HK-2 (cell line): ENCODE measurements around the gene CYP27C1.

Experiments used
- DNase-seq: peaks from one replicate; pipeline ENCODE4 v3.0.0-alpha.2; 2018; ENCODE audit not compliant: unreplicated experiment

CYP27C1 gene

DNA sequence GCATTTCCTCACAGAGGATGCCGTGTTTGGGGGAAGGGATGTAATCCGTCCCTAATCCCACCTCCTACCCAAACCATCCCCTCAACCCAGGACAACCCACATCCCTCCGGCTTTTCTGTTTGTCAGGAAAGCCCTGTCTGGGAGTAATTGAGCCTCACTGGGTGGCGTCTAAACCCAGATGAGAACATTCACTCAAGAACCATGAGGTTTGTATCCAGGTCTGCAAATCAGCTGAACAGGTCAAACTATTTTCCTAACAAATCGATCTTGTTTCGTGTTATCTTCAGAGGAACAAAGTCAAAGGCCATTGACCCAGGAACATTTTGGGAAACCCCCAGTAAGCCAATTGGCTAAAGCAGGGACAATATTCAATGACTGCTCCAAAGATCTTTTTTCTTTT, 25.7 kb downstream of the CYP27C1 start:
- DNase-seq = no peak

DNA sequence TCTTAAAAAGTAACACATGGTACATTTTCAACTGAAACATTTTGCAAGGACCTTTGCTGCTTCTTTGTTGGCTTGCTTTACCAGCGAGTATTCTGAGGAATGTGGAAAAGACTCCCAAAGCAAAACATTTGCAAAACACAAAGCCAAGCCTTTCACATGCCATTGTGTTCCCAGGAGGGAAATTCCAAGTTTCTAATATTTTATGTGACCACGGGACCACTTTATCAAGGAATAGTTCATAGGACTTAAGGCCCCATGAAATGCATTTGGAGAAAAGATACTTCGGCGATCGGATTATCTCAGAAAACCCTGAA, 26.2 kb downstream of the CYP27C1 start:
- no peak for DNase-seq

DNA sequence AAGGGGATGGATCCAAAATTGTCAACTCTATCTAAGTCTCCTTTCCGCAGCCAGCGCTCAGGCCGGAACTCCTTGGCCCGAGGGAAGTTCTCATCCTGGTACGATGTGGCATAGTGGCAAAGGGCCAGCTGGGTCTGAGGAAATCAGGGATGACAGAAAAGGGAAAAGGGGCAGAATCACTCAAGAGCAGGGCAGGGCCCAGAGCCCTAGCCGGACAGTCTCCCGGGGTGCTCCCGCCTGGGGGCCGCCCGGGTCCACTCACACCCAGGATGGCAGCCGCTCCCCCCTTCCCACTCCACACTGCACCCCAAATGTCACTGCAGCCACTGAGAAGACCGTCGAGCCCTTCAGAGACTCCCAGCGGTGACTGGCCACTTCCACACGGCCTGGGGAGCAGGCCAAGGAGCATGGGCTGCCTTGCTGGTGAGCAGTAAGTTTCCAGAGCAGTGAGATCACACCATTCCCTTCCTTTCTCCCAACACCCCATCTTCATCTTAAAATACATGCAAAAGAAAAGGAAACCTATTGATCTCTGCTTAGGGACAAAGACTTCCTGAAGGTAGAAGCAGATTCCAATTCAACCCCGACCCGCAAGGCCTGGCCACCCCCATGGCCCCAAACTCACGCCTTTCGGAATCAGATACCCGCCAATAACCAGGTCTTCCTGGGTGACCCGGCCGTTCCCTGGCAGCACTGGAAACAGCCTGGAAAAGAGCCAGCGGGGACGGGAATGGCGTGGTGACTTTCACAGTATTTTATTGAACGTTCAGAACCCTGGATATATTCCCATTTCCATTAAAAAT, 26.7 kb downstream of the CYP27C1 start:
- DNase-seq = no peak

DNA sequence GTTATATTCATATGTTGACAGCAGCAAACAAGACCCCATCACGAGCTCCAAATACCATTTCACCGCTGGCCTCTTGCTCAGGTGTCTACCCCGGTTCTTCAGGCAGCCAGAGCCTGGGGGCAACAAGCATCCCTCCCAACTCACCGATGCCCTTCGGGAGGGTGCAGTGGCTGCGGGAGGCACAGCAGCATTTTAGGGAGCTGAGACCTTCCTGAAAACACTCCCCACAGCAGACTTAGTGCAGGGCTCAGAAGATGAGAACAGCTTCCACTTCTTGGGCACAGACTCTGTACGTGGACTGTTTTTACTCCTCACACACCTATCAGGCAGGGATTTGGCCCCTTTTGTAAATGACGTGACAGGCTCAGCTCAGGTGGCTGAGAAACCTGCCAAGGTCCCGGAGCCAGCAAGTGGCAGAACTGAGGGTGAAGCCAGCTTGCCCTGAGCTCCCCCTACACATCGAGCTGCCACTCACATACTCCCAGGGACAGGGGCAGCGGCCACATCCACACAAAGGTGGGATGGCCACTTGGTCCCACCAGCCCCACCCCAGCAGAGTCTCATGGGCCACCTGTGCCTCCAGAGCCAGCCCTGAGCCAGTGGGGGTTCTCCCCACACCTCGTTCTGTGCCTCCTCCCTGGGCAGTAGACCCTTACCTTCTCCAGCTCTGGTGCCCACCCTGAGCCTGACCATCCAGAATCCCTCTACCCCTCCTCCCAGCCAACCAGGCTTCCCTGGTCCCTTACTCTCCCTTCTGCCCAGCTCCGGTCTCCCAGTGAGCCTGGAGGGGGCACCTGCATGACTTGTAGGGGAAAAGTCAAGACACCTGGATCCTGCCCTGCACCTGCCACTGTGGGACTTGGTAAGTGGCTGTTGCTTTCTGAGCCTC, 28.5 kb downstream of the CYP27C1 start:
- no peak for DNase-seq

DNA sequence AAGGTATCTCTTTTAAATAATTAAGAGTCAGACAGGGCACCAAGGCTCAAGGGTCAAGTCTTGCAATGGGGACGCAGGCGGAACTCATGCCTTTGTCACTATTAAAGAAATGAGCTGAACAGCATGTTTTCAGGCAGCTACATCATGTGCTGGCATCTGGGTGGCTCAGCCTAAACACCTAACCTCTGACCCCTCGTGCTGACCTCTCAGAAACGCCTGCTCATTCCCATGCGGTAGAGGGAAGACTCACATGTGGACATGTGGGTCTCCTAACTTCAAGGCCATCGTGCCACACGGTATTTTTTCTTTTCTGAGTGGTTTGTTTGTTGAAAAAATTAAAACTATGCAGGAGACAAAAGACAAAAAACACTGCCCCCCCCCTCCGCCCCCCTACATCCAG, 31.3 kb downstream of the CYP27C1 start:
- no peak for DNase-seq

DNA sequence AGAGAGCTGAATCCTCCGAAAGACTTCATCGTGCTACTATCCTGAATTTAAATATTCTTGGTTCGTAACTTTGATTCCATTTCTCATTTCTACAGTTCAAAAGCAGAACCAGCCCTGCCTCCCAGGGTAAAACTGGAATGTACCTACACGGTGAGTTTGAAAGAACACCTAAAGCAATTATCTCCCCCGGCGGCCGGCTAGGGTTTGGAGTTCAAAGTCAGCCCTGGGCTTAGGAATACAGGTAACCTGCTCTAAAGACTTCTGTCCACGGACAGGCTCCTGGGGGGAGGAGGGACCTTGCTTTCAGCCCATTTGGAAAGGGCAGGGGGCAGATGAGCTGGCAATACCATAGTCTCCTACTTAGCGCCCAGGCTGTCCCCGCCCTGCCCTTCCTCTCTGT, 32.3 kb downstream of the CYP27C1 start:
- DNase-seq = no peak

DNA sequence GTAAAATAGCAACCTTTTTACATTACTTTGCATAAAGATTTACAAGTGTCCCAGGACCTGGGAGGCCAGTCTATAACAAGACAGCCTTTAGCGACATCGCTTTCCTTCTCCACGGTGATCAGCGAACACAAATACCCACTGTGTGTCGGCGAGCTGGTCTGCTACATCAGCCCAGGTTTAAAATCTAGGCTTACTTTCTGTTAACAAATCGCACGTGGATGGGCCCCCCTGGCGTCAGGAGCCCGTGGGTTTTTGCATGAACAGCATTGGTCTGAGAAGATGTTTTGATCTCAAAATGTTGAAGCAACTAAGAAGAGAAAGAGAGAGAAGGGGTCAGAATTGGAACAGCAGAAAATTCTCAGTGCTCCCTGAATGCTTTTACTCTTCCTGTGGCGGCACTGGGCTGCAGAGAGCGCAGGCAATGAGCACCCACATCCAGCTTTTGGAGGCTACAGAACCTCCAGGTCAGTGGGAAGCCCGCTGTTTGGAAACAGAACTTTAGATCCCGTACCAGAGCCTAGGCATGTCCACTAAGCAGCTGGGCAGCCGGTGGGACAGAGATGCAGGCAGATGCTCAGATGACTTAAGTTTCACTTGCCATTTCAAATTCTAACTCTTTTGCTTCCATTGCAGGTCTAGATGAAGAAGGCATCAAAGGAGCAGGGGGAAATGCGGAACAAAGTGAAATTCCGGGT, 32.9 kb downstream of the CYP27C1 start:
- no peak for DNase-seq

DNA sequence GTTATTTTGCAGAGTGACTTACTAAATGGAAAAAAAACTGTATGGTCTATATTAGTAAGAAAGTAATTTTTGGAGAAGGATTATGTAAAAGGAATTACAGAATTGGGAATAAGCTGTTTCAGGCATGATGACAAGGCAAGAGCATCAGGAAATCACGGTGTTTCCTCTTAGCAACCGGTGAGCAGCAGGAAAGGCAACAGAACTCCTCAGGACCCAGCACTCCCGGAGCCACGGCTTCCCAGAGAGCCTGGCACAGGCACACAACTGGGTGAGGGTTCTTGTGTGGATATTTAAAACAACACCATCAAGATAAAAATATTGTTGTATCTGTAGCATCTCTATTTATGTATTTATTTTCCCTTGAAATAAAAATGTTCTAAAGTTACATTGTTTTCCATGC, 34.4 kb downstream of the CYP27C1 start:
- no peak for DNase-seq

DNA sequence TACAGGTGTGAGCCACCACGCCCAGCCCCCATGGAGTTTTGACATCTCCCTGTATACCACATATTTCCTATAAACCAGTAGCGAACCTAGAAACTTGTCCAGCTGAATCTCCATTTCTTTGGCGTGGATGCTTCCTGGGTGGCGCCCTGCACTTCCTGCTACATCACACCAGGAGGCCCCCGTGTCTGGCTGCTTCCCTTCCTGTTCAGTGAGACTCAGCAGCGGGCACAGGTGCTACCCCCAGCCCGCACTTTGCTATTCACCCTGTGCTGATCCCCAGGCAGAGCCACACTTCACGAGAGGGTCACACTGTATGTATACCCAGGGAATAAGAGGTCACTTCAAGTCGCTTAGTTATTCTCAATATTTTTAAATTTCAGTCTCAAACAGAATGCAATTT, 35.0 kb downstream of the CYP27C1 start:
- no peak for DNase-seq

DNA sequence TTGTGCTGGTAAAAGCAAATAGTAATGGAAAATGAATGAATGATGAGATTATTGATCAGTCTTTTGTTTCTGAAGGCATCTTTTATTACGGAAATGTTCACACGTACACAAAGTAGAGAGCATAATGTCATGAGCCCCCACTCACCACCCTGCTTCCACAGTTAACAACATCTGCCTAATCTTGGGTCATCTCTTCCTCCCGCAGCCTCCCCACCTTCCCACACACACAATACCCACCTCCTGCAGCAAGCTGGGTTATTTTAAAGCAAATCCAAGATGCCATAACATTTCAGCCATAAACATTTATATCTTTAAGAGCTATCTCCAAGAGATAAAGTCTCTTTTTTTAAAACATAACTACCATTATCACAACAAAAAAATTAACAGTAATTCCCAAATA, 36.3 kb downstream of the CYP27C1 start:
- DNase-seq = no peak

DNA sequence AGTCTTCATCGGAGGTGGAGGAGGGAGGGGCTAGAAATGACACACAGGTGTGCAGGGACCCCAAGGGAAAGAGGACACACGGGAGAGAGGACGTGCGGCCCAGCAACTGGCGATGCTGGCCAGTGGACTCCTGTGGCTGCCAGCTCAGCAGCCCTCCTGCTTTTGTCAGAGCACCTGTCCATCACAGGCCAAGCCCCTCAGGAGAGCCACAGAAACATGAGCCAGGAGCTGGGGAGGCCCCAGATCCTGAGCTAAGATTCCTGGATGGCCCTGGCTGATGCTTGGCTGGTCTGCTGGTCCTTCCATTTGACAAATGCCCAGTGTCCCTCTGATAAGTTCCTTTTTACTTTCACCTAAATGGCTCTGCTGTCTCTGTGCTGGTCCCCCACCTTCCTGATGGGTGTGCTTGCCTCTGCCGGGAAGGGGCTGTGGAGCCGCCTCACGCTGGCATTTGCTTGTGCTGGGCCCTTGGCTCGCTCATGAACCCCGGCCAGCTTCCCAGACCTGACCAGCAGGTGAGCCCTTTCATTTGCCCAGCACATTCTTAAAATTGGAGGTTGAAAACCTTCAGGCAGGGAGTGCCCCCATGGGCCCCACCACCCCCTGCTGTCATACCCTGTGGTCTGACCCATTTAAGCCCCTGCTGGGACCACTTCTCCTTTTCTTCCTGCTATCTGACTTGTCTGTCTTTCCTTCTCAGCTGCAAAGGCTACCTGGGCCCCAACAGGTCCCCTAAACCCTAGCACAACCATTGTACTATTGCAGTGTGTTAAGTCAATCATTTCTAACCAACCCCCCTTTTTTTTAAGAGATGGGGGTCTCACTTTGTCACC, 37.3 kb downstream of the CYP27C1 start:
- no peak for DNase-seq

DNA sequence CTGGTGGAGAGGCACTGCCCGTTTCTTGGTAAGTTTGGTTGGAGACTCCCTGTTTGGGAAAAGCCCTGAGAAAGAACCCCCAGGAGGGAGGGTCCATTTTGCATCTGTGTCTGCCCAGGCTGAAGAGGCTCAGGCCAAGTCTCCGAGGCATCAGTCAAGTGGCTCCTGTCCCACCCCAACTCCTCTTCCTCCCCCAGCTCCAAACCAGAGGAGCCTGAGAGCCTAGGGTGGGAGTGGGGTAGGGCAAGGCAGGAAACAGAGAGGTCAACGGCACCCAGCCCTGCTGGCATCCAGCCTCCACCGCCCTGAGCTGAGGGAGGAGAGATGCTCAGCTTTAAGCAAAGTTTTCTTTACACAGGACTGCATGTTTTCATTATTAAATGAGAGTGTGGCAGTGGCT, 38.2 kb downstream of the CYP27C1 start:
- DNase-seq = no peak

DNA sequence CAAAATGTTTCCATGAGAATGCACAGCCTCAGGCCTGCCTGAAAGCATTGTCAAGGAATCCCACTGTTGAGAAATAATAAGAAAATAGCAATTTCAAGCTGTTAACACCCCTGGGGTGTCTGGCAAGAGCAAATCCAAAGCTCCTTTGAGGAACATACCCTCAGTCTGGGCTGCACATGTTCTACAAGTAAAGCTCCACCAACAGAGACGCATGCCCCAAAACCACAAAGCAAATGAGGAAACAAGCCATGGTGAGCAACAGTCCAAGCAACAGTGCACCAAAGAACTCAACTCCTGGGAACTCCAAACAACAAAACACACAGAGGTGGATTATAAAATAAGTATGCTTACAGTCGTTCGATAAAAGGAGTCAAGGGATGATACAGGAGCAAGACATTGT, 40.3 kb downstream of the CYP27C1 start:
- DNase-seq = no peak

DNA sequence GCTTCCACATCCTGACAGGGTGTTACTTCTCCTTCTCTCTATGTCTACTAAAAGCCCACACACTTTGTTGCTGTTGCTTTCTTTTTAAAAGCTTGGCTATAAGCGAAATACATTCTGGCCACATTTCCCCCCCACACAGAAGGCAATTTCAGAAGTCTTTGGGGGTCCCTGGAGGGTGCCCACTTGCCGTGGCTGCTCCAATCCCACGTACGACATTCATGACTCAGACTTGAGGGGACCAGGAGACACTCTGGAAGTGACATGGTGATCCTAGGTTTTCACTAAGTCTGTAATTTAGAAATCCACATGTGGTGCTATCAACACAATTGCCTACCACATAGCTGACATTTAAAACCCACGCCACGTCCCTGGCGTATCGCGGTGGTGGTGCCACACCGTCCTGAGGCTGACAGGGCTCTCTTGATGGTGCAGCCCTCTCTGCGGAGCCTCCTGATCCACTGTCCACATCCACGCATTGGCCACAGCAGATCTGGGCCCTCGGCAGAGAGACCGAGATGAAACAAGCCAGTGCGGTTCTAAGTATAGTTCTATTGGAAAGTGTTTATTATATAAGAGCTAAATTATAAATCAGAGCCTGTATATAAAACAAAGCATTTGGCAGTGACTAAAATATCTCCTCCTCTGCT, 42.4 kb downstream of the CYP27C1 start:
- no peak for DNase-seq

DNA sequence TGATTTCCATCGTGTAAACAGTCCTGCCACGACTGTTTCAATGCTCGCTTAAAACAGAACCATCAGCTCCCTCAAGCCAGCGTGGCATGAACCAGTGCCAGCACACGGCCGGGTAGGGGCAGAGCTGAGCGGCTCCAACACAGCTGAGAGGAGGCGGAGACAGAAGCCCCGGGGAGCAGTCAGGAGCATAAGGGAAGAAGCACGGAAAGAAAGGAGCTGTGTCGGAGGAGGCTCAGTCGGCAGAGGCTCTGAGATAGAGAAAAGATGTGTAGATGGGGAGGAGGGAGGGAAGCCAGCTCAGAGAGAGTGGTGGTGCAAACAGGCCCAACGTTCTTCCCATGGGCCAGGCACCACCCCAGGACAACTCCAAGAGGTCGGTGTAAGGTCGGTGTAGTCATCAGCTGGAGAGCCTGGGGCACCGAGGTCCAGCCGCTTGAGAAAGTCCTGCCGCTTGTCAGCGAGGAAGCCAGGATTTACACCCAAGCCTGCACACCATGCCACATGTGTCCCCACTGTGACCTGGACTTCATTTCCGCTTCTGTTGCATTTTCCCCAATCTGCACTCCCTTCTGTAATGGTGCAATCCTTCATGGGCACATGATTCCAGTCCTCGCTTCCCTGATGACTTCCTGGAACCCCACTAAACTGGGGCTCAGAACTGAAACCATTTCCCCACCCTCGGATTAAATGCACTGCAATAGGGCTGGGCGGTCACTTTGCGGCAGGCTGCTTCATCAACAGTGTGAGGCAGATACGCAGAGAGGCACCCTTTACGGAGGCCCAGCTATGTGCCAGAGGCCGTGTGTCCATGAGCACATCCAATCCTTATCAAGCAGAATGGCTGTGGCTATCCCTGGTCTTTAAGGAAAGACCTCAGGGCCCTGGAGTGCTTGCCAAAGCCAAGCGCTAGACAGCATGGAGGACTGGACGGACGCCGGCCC, 43.5 kb downstream of the CYP27C1 start:
- no peak for DNase-seq

DNA sequence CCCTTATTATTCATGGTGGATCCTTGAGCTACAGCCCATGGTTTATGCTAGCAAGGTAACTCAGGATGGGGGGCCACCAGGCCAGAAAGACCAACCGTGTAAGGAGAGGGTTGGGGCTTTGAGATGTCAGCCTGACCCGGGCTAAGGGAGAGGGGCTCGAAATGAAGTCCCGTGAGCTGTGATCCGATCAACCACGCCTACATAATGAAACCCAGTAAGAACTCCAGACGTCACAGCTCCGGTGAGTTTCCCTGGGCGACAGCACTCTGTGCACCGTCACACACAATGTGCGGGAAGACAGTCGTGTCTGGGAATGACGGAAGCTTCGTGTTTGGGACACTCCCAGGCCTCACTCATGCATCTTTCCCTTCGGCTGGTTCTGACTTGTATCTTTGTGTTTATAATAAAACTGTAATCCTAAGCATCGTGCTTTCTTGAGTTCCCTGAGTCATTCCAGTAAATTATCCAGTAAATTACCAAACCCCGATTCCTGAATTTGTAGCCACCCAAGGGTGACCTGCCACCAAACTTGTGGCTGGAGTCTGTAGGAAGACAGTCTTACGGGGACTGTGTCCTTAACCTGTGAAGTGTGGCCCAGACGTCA, 44.2 kb downstream of the CYP27C1 start:
- DNase-seq = no peak

DNA sequence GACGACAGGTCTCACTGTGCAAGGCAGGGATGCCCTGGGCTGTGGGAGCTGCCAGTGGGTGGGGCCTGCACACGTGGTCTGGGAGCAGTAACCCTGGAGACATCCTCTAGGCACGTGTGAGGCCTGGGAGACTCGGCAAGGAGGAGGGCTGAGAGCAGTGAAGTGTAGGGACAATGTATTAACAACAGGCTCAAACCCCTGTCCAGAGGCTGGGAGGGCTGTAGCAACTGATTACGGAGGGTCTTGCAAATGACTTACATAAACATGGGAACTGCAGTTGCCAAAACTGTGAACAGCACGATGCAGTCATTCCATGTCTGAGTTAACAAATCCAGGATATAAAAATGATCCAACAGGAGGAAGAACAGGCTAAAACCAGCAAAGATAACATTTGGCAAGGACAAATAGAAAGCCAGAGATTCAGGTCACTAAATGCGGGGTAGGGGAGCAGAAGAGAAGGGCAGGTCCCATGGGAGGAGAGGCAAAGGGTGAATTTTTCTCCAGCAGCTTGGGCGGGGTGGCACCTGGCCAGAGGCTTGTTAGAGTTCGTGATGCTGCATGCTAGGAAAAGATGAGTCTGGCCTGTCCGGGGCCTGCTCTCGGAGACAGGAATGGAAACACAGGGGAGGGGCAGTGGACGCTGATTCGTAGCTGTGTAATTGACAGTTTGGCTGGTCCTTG, 44.9 kb downstream of the CYP27C1 start:
- DNase-seq = no peak

DNA sequence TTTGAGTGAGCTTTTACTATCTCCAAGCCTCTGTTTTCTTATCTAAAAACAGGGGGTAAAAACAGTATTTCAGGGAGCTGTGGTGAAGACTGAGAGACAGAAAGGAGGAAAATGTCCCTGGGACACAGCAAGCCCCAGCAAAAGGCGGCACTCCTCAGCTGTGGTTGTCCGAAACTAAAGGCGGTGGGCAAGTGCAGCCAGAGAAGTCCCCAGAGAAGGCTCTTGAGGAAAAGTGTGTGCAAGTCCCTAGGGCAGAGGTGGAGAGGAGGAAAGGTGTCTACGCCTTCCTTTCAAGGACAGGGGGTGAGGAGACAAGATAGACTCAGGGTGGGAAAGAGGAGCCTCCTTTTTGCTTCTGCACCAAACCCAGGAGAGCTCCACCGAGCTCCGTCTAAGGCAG, 45.5 kb downstream of the CYP27C1 start:
- no peak for DNase-seq

DNA sequence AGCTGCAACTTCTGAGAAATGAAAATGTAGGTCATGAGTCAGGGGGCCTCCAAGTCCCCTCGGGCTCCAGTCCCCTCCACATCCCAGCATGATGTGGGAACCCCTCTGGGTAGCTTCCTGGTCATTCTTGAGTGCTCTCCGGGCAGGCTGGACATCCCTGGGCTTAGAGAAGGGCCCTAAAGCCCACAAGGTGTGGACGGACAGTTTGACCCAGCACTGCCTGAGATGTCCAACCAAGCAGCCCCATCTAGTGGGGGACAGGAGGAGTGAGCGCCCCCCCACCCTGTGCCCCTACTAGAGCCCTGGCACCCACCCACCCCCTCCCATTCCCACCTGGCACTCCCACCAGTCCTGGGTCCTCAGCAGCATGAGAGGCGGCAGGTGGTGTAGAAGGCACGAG, 46.0 kb downstream of the CYP27C1 start:
- DNase-seq = no peak
